ENCODE data around the gene THSD7B. TPM values are rescaled to one million over a fixed set of nuclear protein-coding genes. Genes with fewer than 3 reads are reported as not detected.
"Not testable (repeated sequence)": the region's sequence is repeated elsewhere in the genome, so short reads cannot be mapped to it uniquely, and the experiment has no call there.

The THSD7B gene
- total RNA-seq, 4 donors from 2014 or later: 0.12 to 1.1 (median 0.39) TPM

DNA sequence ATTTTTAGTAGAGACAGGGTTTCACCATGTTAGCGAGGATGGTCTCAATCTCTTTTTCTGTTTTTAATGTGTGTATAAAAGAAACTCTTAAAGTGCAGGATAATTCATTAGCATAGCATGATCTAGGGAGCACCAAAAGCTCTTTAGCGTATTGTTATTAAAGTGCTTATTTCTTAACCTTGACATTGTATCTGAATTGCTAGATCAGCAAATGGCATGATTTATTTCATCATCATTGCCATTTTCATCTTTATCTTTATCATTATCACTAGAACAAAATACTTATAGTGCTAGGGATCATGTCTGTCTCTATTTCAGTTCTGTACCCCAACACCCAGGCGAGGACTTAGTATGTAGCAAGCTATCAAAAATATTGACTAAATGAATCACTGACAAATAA is 805.1 kb downstream of the THSD7B start:
- ATAC-seq: no peak
- TF ChIP-seq POLR2AphosphoS5 (IDR thresholded peaks at IDR 0.05) (no peak), POLR2A (IDR thresholded peaks at IDR 0.05) (no peak), EP300 (IDR thresholded peaks at IDR 0.05) (no peak)
- TF ChIP-seq, protein P1, sequence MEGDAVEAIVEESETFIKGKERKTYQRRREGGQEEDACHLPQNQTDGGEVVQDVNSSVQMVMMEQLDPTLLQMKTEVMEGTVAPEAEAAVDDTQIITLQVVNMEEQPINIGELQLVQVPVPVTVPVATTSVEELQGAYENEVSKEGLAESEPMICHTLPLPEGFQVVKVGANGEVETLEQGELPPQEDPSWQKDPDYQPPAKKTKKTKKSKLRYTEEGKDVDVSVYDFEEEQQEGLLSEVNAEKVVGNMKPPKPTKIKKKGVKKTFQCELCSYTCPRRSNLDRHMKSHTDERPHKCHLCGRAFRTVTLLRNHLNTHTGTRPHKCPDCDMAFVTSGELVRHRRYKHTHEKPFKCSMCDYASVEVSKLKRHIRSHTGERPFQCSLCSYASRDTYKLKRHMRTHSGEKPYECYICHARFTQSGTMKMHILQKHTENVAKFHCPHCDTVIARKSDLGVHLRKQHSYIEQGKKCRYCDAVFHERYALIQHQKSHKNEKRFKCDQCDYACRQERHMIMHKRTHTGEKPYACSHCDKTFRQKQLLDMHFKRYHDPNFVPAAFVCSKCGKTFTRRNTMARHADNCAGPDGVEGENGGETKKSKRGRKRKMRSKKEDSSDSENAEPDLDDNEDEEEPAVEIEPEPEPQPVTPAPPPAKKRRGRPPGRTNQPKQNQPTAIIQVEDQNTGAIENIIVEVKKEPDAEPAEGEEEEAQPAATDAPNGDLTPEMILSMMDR (IDR thresholded peaks at IDR 0.05): no peak
- Histone ChIP-seq H3K4me3 (no peak overlapping the region), H3K9me3 (no peaks in the 10 kb centered on the region), H3K27ac (no peak overlapping the region), H3K36me3 (no peaks in the 10 kb centered on the region), H3K4me1 (no peaks in the 10 kb centered on the region), H3K27me3 (no peaks in the 10 kb centered on the region)
- WGBS, 2 donors (ENCODE audit: low coverage in 1 of 2): 96% methylated on average over 3 of the region's 3 CpGs

DNA sequence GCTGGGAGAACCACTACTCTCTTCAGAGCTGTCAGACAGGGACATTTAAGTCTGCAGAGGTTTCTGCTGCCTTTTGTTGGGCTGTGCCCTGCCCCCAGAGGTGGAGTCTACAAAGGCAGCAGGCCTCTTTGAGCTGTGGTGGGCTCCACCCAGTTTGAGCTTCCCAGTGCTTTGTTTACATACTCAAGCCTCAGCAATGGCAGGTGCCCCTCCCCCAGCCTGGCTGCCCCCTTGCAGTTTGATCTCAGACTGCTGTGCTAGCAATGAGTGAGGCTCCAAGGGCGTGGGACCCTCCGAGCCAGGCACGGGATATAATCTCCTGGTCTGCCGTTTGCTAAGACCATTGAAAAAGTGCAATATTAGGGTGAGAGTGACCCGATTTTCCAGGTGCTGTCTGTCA is 822.5 kb downstream of the THSD7B start:
- H3K4me3 ChIP-seq, H3K27me3 ChIP-seq, H3K36me3 ChIP-seq, H3K27ac ChIP-seq, H3K4me1 ChIP-seq, ATAC-seq: not testable (repeated sequence)
- H3K9me3 ChIP-seq: peaks cover 0 to 20% (median 0%) of the 10 kb centered on the region in 3 donors
- WGBS, 2 donors (ENCODE audit: low coverage in 1 of 2): no CpG with 5 or more reads among the region's 5 CpGs

DNA sequence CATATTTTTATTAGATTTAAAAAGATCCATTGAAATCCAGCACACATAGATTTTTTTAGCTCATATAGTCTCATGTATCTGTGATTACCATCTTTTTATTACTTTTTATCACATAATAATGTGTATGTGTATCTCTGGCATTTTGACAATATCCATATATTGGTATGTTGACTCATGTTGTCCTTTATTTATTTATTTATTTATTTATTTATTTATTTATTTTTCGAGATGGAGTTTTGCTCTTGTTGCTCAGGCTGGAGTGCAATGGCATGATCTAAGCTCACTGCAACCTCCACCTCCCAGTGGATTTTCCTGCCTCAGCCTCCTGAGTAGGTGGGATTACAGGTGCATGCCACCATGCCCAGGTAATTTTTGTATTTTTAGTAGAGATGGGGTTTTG is 823.2 kb downstream of the THSD7B start:
- not testable (repeated sequence) for H3K4me3 ChIP-seq, H3K4me1 ChIP-seq, ATAC-seq, H3K27ac ChIP-seq, H3K27me3 ChIP-seq, H3K36me3 ChIP-seq
- WGBS, 2 donors (ENCODE audit: low coverage in 1 of 2): 33 to 90% methylated on average over 1 of the region's 1 CpG
- peaks cover 0 to 20% (median 0%) of the 10 kb centered on the region in 3 donors for H3K9me3 ChIP-seq

DNA sequence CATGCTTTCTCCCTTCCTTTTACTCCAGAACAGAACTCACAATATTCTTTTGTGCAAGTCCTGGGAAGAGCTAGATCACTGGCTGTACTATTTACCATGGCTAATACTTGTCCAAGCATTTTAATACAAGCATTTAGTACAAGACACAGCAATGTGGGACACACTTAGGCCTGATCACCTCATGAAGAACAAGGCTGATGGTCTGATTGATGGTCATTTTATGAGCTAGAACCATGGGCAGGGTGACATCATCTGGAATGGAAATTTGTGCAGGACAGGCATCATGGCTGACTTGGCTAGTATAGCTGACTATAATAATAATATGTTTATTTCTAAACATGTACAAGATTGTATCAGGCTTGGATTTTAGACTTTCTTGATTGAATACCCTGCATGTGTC is 824.8 kb downstream of the THSD7B start:
- no peaks in the 10 kb centered on the region for H3K27me3 ChIP-seq
- TF ChIP-seq POLR2AphosphoS5 (IDR thresholded peaks at IDR 0.05): no peak
- no peak for TF ChIP-seq POLR2A (IDR thresholded peaks at IDR 0.05)
- TF ChIP-seq, protein P1 (IDR thresholded peaks at IDR 0.05): no peak
- TF ChIP-seq EP300 (IDR thresholded peaks at IDR 0.05): no peak
- no peak overlapping the region for H3K4me3 ChIP-seq
- no peak for ATAC-seq
- no peaks in the 10 kb centered on the region for H3K36me3 ChIP-seq
- H3K9me3 ChIP-seq: peaks cover 0 to 14% (median 0%) of the 10 kb centered on the region in 3 donors
- H3K27ac ChIP-seq: no peak overlapping the region
- H3K4me1 ChIP-seq: no peaks in the 10 kb centered on the region

DNA sequence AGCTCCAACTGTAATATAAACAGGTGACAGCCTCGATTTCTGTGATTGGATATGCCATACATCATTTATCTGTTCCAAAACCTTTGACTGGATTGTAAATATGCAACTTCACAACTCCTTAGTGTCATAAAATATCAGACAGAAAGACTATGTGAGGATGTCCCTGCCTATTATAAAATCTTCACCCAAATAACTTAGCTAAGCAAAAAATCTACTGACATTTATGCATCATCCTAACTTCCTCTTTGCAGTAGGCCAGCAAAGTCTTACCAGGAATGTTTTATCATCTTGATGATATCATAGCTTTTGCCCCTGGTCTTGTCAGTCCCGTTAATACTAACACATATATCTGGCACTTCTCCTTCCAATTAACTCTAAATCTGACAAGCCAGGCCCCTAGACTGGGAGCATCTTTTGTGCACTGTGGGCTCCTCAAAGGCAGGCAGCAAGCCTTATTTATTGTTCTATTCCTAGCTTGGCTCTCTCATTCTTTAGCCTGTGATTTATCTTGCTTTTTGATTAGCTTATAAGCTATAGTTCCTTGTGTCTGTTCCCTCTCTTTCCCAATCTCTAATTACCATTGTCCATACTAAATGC is 842.5 kb downstream of the THSD7B start:
- no peaks in the 10 kb centered on the region for H3K36me3 ChIP-seq
- no peak overlapping the region for H3K4me3 ChIP-seq
- TF ChIP-seq, protein P1 (IDR thresholded peaks at IDR 0.05): no peak
- no peak for TF ChIP-seq EP300 (IDR thresholded peaks at IDR 0.05)
- no peak for TF ChIP-seq POLR2AphosphoS5 (IDR thresholded peaks at IDR 0.05)
- no peak for TF ChIP-seq POLR2A (IDR thresholded peaks at IDR 0.05)
- no peaks in the 10 kb centered on the region for H3K27me3 ChIP-seq
- H3K27ac ChIP-seq: no peak overlapping the region
- H3K9me3 ChIP-seq: no peaks in the 10 kb centered on the region
- no peak for ATAC-seq
- WGBS, 2 donors (ENCODE audit: low coverage in 1 of 2): 24 to 26% methylated on average over 2 of the region's 2 CpGs
- H3K4me1 ChIP-seq: no peaks in the 10 kb centered on the region

DNA sequence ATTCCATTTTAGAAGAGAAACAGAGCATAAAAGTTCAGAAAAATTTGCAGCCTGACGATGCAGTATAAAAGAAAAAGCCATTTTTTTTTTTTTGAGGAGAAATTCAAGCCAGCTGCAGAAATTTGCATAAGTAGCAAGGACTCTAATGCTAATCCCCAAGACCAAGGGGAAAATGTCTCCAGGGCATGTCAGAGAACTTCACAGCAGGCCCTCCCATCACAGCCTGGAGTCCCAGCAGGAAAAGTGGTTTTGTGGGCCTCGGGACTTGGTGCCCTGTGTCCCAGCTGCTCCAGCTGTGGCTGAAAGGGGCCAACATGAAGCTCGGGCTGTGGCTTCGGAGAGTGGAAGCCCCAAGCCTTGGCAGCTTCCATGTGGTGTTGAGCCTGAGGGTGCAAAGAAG is 873.6 kb downstream of the THSD7B start:
- TF ChIP-seq EP300 (IDR thresholded peaks at IDR 0.05): no peak
- TF ChIP-seq, protein P1 (IDR thresholded peaks at IDR 0.05): no peak
- TF ChIP-seq POLR2A (IDR thresholded peaks at IDR 0.05): no peak
- no peak for TF ChIP-seq POLR2AphosphoS5 (IDR thresholded peaks at IDR 0.05)
- no peak for ATAC-seq

More for the DNA sequence above, 873.6 kb downstream of the THSD7B start:
- H3K4me1 ChIP-seq: no peaks in the 10 kb centered on the region
- H3K27ac ChIP-seq: no peak overlapping the region
- no peaks in the 10 kb centered on the region for H3K9me3 ChIP-seq
- WGBS, 2 donors (ENCODE audit: low coverage in 1 of 2): 73 to 76% methylated on average over 1 to 3 of the region's 4 CpGs
- H3K27me3 ChIP-seq: no peaks in the 10 kb centered on the region
- H3K4me3 ChIP-seq: no peak overlapping the region
- H3K36me3 ChIP-seq: no peaks in the 10 kb centered on the region
